ENCODE measurements around the gene F2RL1. TPM values are rescaled to one million over a fixed set of nuclear protein-coding genes. Genes with fewer than 3 reads are reported as not detected.

Gene F2RL1
- total and polyA plus RNA-seq, 2 experiments from 2014 or later, result 130 to 210 TPM

DNA sequence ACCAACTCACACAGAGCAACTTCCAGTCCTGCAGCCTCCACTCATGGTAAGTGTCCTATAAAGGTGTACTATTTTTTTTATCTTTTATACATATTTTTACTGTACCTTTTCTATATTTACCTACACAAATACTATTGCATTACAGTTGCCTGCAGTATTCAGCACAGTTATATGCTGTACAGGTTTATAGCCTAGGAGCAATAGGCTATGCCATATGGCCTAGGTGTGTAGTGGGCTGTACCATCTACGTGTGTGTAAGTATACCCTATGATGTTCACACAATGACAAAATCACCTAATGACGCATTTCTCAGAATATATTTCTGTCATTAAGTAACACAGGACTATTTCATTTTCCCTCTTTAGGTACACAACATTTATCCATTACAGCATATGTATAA, 47.7 kb downstream of the F2RL1 start:
- Histone ChIP-seq H3K4me1 (ENCODE audit: insufficient read depth) (peaks cover 7% of the 10 kb centered on the region), H3K9me3 (ENCODE audit: low read depth) (no peaks in the 10 kb centered on the region), H3K9me2 (replicated peaks; ENCODE audit: insufficient read depth) (no peaks in the 10 kb centered on the region), H3K4me2 (no peak overlapping the region), H4K20me1 (ENCODE audit: insufficient read depth, poor library complexity, severe bottlenecking) (no peaks in the 10 kb centered on the region), H3K79me2 (no peaks in the 10 kb centered on the region), H3K4me3 (no peak overlapping the region), H3K36me3 (replicated peaks; ENCODE audit: insufficient read depth, low read depth) (no peaks in the 10 kb centered on the region), H2AFZ (no peak overlapping the region), H3K27ac (no peak overlapping the region), H3K27me3 (no peaks in the 10 kb centered on the region)
- DNase-seq (ENCODE audit: low spot score), result no peak
- TF ChIP-seq EZH2 (IDR thresholded peaks at IDR 0.05; ENCODE audit: borderline replicate concordance) (no peak), EZH2phosphoT487 (IDR thresholded peaks at IDR 0.05; ENCODE audit: low read depth, severe bottlenecking, unreplicated experiment) (no peak), CTCF (IDR thresholded peaks at IDR 0.05; ENCODE audit: poor library complexity) (no peak)
- WGBS (ENCODE audit: low lambda C conversion rate, missing lambda C conversion rate), result 96% methylated on average over 2 of the region's 2 CpGs

DNA sequence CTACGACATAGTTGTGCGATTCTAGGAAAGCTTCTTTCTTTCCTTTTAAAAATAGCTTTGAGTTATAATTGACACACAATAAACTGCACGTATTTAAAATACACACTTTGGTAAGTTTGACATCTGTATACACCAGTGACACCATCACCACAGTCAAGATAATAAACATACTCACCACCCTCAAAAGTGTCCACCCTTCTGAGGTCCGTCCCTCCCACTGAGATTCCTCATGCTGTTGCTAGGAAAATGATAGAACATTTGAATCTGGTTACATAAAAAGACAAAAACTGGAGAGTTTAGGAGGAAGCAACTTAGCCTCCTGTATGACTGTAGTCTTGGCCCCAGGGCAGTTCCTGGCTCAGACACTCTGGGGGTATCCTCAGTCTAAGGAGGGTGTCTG, 48.2 kb downstream of the F2RL1 start:
- DNase-seq (ENCODE audit: low spot score), result no peak
- Histone ChIP-seq H3K36me3 (replicated peaks; ENCODE audit: insufficient read depth, low read depth) (no peaks in the 10 kb centered on the region), H3K4me1 (ENCODE audit: insufficient read depth) (peaks cover 7% of the 10 kb centered on the region), H3K9me3 (ENCODE audit: low read depth) (no peaks in the 10 kb centered on the region), H3K4me3 (no peak overlapping the region), H2AFZ (no peak overlapping the region), H3K9me2 (replicated peaks; ENCODE audit: insufficient read depth) (no peaks in the 10 kb centered on the region), H3K27ac (no peak overlapping the region), H3K79me2 (no peaks in the 10 kb centered on the region), H3K4me2 (no peak overlapping the region), H4K20me1 (ENCODE audit: insufficient read depth, poor library complexity, severe bottlenecking) (no peaks in the 10 kb centered on the region), H3K27me3 (no peaks in the 10 kb centered on the region)
- TF ChIP-seq EZH2phosphoT487 (IDR thresholded peaks at IDR 0.05; ENCODE audit: low read depth, severe bottlenecking, unreplicated experiment) (no peak), CTCF (IDR thresholded peaks at IDR 0.05; ENCODE audit: poor library complexity) (no peak), EZH2 (IDR thresholded peaks at IDR 0.05; ENCODE audit: borderline replicate concordance) (no peak)
- 74% methylated on average over 4 of the region's 4 CpGs for WGBS (ENCODE audit: low lambda C conversion rate, missing lambda C conversion rate)

GRCh38 chr5:76867827-76868693, 49.2 kb downstream of the F2RL1 start:
- Histone ChIP-seq H3K4me1 (ENCODE audit: insufficient read depth) (peaks cover 3% of the 10 kb centered on the region), H4K20me1 (ENCODE audit: insufficient read depth, poor library complexity, severe bottlenecking) (no peaks in the 10 kb centered on the region), H3K9me3 (ENCODE audit: low read depth) (no peaks in the 10 kb centered on the region), H3K27me3 (no peaks in the 10 kb centered on the region), H3K27ac (no peak overlapping the region), H3K9me2 (replicated peaks; ENCODE audit: insufficient read depth) (no peaks in the 10 kb centered on the region), H2AFZ (no peak overlapping the region), H3K36me3 (replicated peaks; ENCODE audit: insufficient read depth, low read depth) (no peaks in the 10 kb centered on the region), H3K79me2 (no peaks in the 10 kb centered on the region), H3K4me3 (no peak overlapping the region), H3K4me2 (no peak overlapping the region)
- peak; percentile 83 for DNase-seq (ENCODE audit: low spot score)
- TF ChIP-seq EZH2phosphoT487 (IDR thresholded peaks at IDR 0.05; ENCODE audit: low read depth, severe bottlenecking, unreplicated experiment) (no peak), CTCF (IDR thresholded peaks at IDR 0.05; ENCODE audit: poor library complexity) (peak; percentile 91), EZH2 (IDR thresholded peaks at IDR 0.05; ENCODE audit: borderline replicate concordance) (no peak)
- WGBS (ENCODE audit: low lambda C conversion rate, missing lambda C conversion rate), result 64% methylated on average over 8 of the region's 8 CpGs

Data from hepatocyte (in vitro differentiated cells).